MV-4-11 (cell line): ENCODE measurements around the gene RNF4.
A peak's percentile ranks its signal among the peaks of the same experiment; 100 is the strongest.
"Not testable (repeated sequence)": the region's sequence is repeated elsewhere in the genome, so short reads cannot be mapped to it uniquely, and the experiment has no call there.

Experiments used
- DNase-seq: peaks from one replicate; lab custom pipeline; 2025; lab: John Stamatoyannopoulos, UW

Gene RNF4

GRCh38 chr4:2535376-2536192, 66.7 kb downstream of the RNF4 start:
- peak; percentile 85 for DNase-seq

- DNase-seq: peak; percentile 98
These were observed 67.5 kb downstream of the RNF4 start, which contains the start of gene FAM193A for GRCh38 chr4:2536193-2537010. Gene FAM193A (plus strand): TSS chr4:2536647. CDS start chr4:2536916, 269 bp downstream.

- DNase-seq: no peak
These were observed 68.3 kb downstream of the RNF4 start for GRCh38 chr4:2537011-2537830.

- not testable (repeated sequence) for DNase-seq
These were observed 74.8 kb downstream of the RNF4 start for GRCh38 chr4:2543580-2544191.

- DNase-seq: no peak
These were observed 76.6 kb downstream of the RNF4 start for GRCh38 chr4:2545321-2546013.

GRCh38 chr4:2546286-2546823, 77.4 kb downstream of the RNF4 start:
- no peak for DNase-seq

- DNase-seq: not testable (repeated sequence)
These were observed 78.2 kb downstream of the RNF4 start for GRCh38 chr4:2546961-2547691.

- no peak for DNase-seq
These were observed 82.2 kb downstream of the RNF4 start for GRCh38 chr4:2551118-2551517.

GRCh38 chr4:2552806-2553205, 83.9 kb downstream of the RNF4 start:
- DNase-seq: no peak

- no peak for DNase-seq
These were observed 89.4 kb downstream of the RNF4 start for GRCh38 chr4:2558301-2558700.

GRCh38 chr4:2560167-2560566, 91.3 kb downstream of the RNF4 start:
- no peak for DNase-seq
